Smooth muscle cell (in vitro differentiated cells): ENCODE results near the gene MANBA. TPM values are rescaled to one million over a fixed set of nuclear protein-coding genes. Genes with fewer than 3 reads are reported as not detected.
"Not testable (repeated sequence)": the region's sequence is repeated elsewhere in the genome, so short reads cannot be mapped to it uniquely, and the experiment has no call there.

Source experiments
- DNase-seq: peaks from one replicate; lab custom pipeline; 2025; ENCODE audit not compliant: unreplicated experiment; lab: John Stamatoyannopoulos, UW
- H2AFZ ChIP-seq: fragments of 200-600 bp; sonication (generic); 2 replicates; pipeline ENCODE4 v1.6.0; 2016; ENCODE audit warnings: antibody characterized with exemption, low read depth, mild to moderate bottlenecking
- H3F3A ChIP-seq: fragments of 200-600 bp; sonication (generic); 2 replicates; pipeline ENCODE4 v1.6.0; 2017; ENCODE audit warnings: antibody characterized with exemption, low read depth
- H3K27ac ChIP-seq: fragments of 200-600 bp; sonication (generic); 2 replicates; pipeline ENCODE4 v1.5.1; 2016; ENCODE audit warnings: low read depth, mild to moderate bottlenecking
- H3K27me3 ChIP-seq: fragments of 200-600 bp; sonication (generic); 2 replicates; pipeline ENCODE4 v1.6.1; 2016; ENCODE audit warnings: low read depth, mild to moderate bottlenecking
- H3K36me3 ChIP-seq: fragments of 200-600 bp; sonication (generic); 2 replicates; pipeline ENCODE4 v1.5.1; 2016; ENCODE audit warnings: low read depth
- H3K4me1 ChIP-seq: fragments of 200-600 bp; sonication (generic); 2 replicates; pipeline ENCODE4 v1.5.1; 2016; ENCODE audit warnings: low read depth
- H3K4me2 ChIP-seq: fragments of 200-600 bp; sonication (generic); 2 replicates; pipeline ENCODE4 v1.6.0; 2016; ENCODE audit warnings: mild to moderate bottlenecking
- H3K4me3 ChIP-seq: fragments of 200-600 bp; sonication (generic); 2 replicates; pipeline ENCODE4 v1.5.1; 2016; ENCODE audit warnings: mild to moderate bottlenecking
- H3K79me2 ChIP-seq: fragments of 200-600 bp; sonication (generic); 2 replicates; pipeline ENCODE4 v1.6.0; 2016; ENCODE audit warnings: low read depth, mild to moderate bottlenecking
- H3K9ac ChIP-seq: fragments of 200-600 bp; sonication (generic); 2 replicates; pipeline ENCODE4 v1.6.0; 2016; ENCODE audit warnings: low read depth
- H3K9me3 ChIP-seq: fragments of 200-600 bp; sonication (generic); replicated peaks from 2 replicates; pipeline ENCODE4 v1.5.1; 2016; ENCODE audit warnings: low read depth
- H4K20me1 ChIP-seq: fragments of 200-600 bp; sonication (generic); 2 replicates; pipeline ENCODE4 v1.6.0; 2016; ENCODE audit warnings: low read depth
- CTCF ChIP-seq: fragments of 200-600 bp; sonication (generic); IDR thresholded peaks from 2 replicates; pipeline ENCODE4 v1.5.1; 2017; ENCODE audit warnings: borderline replicate concordance, mild to moderate bottlenecking, antibody characterized with exemption; ENCODE audit not compliant: insufficient read depth, poor library complexity, severe bottlenecking
- WGBS: methylation state at CpG from one replicate; pipeline ENCODE4 v1.1.7; 2016; ENCODE audit warnings: low lambda C conversion rate; 5-methylcytosine and 5-hydroxymethylcytosine counted together
- polyA plus RNA-seq: library from polyadenylated mRNA; unstranded; fragments of >200 nt; fragmentation: Nextera tagmentation; extraction: Ambion mirVana; gene quantifications from 2 replicates; pipeline ENCODE4 v1.2.1, GENCODE V29; 2016
- total RNA-seq: library from RNA; depleted of rRNA; stranded (reverse); fragments of >200 nt; gene quantifications from 2 replicates; pipeline ENCODE4 v1.2.3, GENCODE V29; 2014

MANBA gene
- total and polyA plus RNA-seq, 2 experiments from 2014 or later, result 58.1 to 99.9 TPM

DNA sequence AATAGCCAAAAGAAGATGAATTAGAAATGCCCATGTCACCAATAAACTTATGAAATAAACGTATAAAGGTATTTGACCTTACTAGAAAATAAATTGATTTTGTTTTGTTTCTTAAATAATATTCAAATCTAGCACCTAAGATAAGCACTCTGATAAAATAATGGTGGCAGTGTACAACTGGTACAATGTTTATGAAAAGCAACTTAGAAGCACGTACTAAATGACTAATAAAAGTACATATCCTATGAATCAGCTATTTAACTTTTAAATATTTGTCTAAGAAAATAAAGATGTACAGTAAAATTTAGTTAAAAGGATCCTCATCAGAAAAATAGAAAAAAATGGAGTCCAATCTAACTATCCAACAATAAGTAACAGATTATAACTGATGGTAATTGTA lies 6.7 kb downstream of the MANBA start:
- 78% methylated on average over 2 of the region's 2 CpGs for WGBS
- Histone ChIP-seq H2AFZ (no peak overlapping the region), H3K79me2 (peaks cover 99% of the 10 kb centered on the region), H3K9ac (no peak overlapping the region), H3K4me3 (no peak overlapping the region), H3K4me2 (no peak overlapping the region), H3K27ac (no peak overlapping the region), H3K4me1 (peaks cover 4% of the 10 kb centered on the region), H3F3A (no peaks in the 10 kb centered on the region), H3K27me3 (no peaks in the 10 kb centered on the region), H4K20me1 (peaks cover 72% of the 10 kb centered on the region), H3K9me3 (no peaks in the 10 kb centered on the region), H3K36me3 (peaks cover 9% of the 10 kb centered on the region)
- DNase-seq, result no peak
- TF ChIP-seq CTCF, result no peak

- Histone ChIP-seq H3K9ac (no peak overlapping the region), H3K27ac (no peak overlapping the region), H3K4me2 (no peak overlapping the region), H3F3A (no peaks in the 10 kb centered on the region), H3K79me2 (peaks cover 98% of the 10 kb centered on the region), H4K20me1 (peaks cover 67% of the 10 kb centered on the region), H3K36me3 (peaks cover 9% of the 10 kb centered on the region), H3K9me3 (no peaks in the 10 kb centered on the region), H2AFZ (no peak overlapping the region), H3K27me3 (no peaks in the 10 kb centered on the region), H3K4me3 (no peak overlapping the region), H3K4me1 (no peaks in the 10 kb centered on the region)
- 88% methylated on average over 4 of the region's 4 CpGs for WGBS
- no peak for DNase-seq
- TF ChIP-seq CTCF, result no peak
Measured at GRCh38 chr4:102751941-102752340, 8.8 kb downstream of the MANBA start.

GRCh38 chr4:102743352-102743751 lies 17.4 kb downstream of the MANBA start:
- Histone ChIP-seq H3K79me2 (peaks cover 83% of the 10 kb centered on the region), H4K20me1 (peaks cover 18% of the 10 kb centered on the region)
- not testable (repeated sequence) for H3K27ac ChIP-seq, H3K9ac ChIP-seq, H3K27me3 ChIP-seq, H3K4me1 ChIP-seq, H3K4me2 ChIP-seq, H3K9me3 ChIP-seq, DNase-seq, H3K36me3 ChIP-seq, H3F3A ChIP-seq, H3K4me3 ChIP-seq, H2AFZ ChIP-seq
- WGBS, result 97% methylated on average over 4 of the region's 4 CpGs

DNA sequence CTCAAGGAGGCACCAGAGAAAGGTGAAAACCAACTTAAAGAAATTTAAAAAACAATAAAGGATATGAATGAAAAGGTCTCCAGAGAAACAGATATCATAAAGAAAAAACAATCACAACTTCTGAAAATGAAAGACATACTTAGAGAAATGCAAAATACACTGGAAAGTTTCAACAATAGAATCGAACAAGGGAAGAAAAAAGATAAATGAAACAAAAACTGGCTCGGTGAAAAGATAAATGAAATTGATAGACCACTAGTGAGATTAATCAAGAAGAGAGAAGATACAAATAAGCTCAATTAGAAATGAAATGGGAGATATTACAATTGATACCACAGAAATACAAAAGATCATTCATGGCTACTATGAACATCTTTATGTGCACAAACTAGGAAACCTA lies 22.0 kb downstream of the MANBA start:
- DNase-seq, H4K20me1 ChIP-seq, H3K36me3 ChIP-seq, H3K27me3 ChIP-seq, H3K27ac ChIP-seq, H3K4me2 ChIP-seq, H3K9me3 ChIP-seq, H2AFZ ChIP-seq, H3K4me1 ChIP-seq, H3F3A ChIP-seq, H3K4me3 ChIP-seq, H3K9ac ChIP-seq: not testable (repeated sequence)
- 90% methylated on average over 2 of the region's 2 CpGs for WGBS
- peaks cover 83% of the 10 kb centered on the region for H3K79me2 ChIP-seq
